KMS-11 (cell line): ENCODE data around the gene STEAP2.
A peak's percentile ranks its signal among the peaks of the same experiment; 100 is the strongest.
"Not testable (repeated sequence)": the region's sequence is repeated elsewhere in the genome, so short reads cannot be mapped to it uniquely, and the experiment has no call there.

Experiments used
- H2AFZ ChIP-seq: fragments of 200-600 bp; sonication (generic); 2 replicates; pipeline ENCODE4 v1.6.1; 2016; ENCODE audit warnings: antibody characterized with exemption, mixed run types, low read depth
- H3K27ac ChIP-seq: fragments of 200-600 bp; sonication (generic); 2 replicates; pipeline ENCODE4 v1.6.1; 2016; ENCODE audit warnings: mild to moderate bottlenecking, mixed run types
- H3K27me3 ChIP-seq: fragments of 200-600 bp; sonication (generic); 2 replicates; pipeline ENCODE4 v1.6.1; 2017; ENCODE audit warnings: mild to moderate bottlenecking, low read depth, mixed run types, moderate library complexity; ENCODE audit not compliant: insufficient read depth
- H3K36me3 ChIP-seq: fragments of 200-600 bp; sonication (generic); 2 replicates; pipeline ENCODE4 v1.6.1; 2017; ENCODE audit warnings: mild to moderate bottlenecking, mixed run types; ENCODE audit not compliant: insufficient read depth
- H3K4me1 ChIP-seq: fragments of 200-600 bp; sonication (generic); 2 replicates; pipeline ENCODE4 v1.6.1; 2016; ENCODE audit warnings: mild to moderate bottlenecking, low read depth, mixed run types; ENCODE audit not compliant: poor library complexity, severe bottlenecking
- H3K4me2 ChIP-seq: fragments of 200-600 bp; sonication (generic); 2 replicates; pipeline ENCODE4 v1.7.0; 2016; ENCODE audit warnings: mild to moderate bottlenecking, mixed run types
- H3K4me3 ChIP-seq: fragments of 200-600 bp; sonication (generic); IDR thresholded peaks from 2 replicates; pipeline ENCODE4 v1.6.1; 2017; ENCODE audit warnings: low read depth, low read length, mixed read lengths; ENCODE audit not compliant: insufficient read depth
- H3K79me2 ChIP-seq: fragments of 200-600 bp; sonication (generic); 2 replicates; pipeline ENCODE4 v1.6.1; 2016; ENCODE audit warnings: low read depth, mixed run types; ENCODE audit not compliant: insufficient read depth
- H3K9ac ChIP-seq: fragments of 200-600 bp; sonication (generic); 2 replicates; pipeline ENCODE4 v1.6.1; 2016; ENCODE audit warnings: mild to moderate bottlenecking, mixed run types
- H4K20me1 ChIP-seq: fragments of 200-600 bp; sonication (generic); 2 replicates; pipeline ENCODE4 v1.6.1; 2016; ENCODE audit warnings: mild to moderate bottlenecking, mixed run types; ENCODE audit not compliant: insufficient read depth
- CTCF ChIP-seq: fragments of 200-600 bp; sonication (generic); conservative IDR thresholded peaks from 2 replicates; pipeline ENCODE4 v1.6.1; 2017; ENCODE audit warnings: low read depth, mild to moderate bottlenecking, antibody characterized with exemption, low read length, moderate library complexity, mixed read lengths

The STEAP2 gene

GRCh38 chr7:90251304-90251635 is 39.7 kb downstream of the STEAP2 start:
- Histone ChIP-seq H4K20me1 (no peaks in the 10 kb centered on the region), H2AFZ (no peak overlapping the region), H3K9ac (no peak overlapping the region), H3K4me3 (no peak overlapping the region), H3K27me3 (no peaks in the 10 kb centered on the region), H3K27ac (no peak overlapping the region), H3K36me3 (no peaks in the 10 kb centered on the region), H3K4me1 (no peaks in the 10 kb centered on the region), H3K79me2 (no peaks in the 10 kb centered on the region), H3K4me2 (no peak overlapping the region)
- no peak for TF ChIP-seq CTCF

DNA sequence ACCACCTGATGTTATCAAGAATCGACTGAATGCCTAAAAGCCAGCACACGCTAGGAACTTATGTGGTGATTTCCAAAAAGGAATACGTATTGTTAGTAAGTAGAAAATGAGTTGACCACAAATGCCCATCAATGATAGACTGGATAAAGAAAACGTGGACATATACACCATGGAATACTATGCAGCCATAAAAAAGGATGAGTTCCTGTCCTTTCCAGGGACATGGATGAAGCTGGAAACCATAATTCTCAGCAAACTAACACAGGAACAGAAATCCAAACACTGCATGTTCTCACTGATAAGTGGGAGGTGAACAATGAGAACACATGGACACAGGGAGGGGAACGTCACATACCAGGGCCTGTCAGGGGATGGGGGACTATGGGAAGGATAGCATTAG is 44.5 kb downstream of the STEAP2 start:
- not testable (repeated sequence) for H3K9ac ChIP-seq, H3K4me1 ChIP-seq, H3K36me3 ChIP-seq, H3K79me2 ChIP-seq, H3K27me3 ChIP-seq, H3K4me2 ChIP-seq, H4K20me1 ChIP-seq, H3K4me3 ChIP-seq, H3K27ac ChIP-seq, H2AFZ ChIP-seq

GRCh38 chr7:90256778-90257177 is 45.2 kb downstream of the STEAP2 start:
- no peak overlapping the region for H3K9ac ChIP-seq
- H4K20me1 ChIP-seq: no peaks in the 10 kb centered on the region
- no peak overlapping the region for H3K4me3 ChIP-seq
- H3K4me2 ChIP-seq: no peak overlapping the region
- H3K36me3 ChIP-seq: no peaks in the 10 kb centered on the region
- no peak overlapping the region for H3K27ac ChIP-seq
- TF ChIP-seq CTCF: no peak
- no peak overlapping the region for H2AFZ ChIP-seq
- no peaks in the 10 kb centered on the region for H3K79me2 ChIP-seq
- H3K27me3 ChIP-seq: no peaks in the 10 kb centered on the region
- no peaks in the 10 kb centered on the region for H3K4me1 ChIP-seq

DNA sequence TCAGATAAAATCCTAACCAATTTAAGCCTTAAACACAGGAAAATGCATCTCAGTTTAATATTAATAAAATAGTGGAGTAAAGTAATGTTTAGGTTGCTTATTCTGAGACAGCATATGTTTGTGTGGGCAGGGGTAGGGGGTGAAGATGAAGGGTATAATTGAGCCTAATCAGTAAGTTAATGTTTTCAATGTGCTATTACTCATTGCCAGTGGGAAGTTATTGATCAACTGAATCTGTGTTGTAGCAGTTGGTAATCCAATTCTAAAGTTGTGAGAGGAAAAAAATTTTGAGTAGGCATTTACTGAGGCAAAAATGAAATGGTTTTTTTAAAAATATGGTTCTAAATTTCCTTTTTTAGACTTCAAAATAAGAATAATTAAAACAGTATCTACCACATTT is 49.9 kb downstream of the STEAP2 start:
- no peak for TF ChIP-seq CTCF
- Histone ChIP-seq H3K9ac (no peak overlapping the region), H4K20me1 (no peaks in the 10 kb centered on the region), H3K4me2 (no peak overlapping the region), H3K4me3 (no peak overlapping the region), H3K79me2 (no peaks in the 10 kb centered on the region), H3K4me1 (no peaks in the 10 kb centered on the region), H3K27me3 (no peaks in the 10 kb centered on the region), H3K36me3 (no peaks in the 10 kb centered on the region), H3K27ac (no peak overlapping the region), H2AFZ (no peak overlapping the region)

DNA sequence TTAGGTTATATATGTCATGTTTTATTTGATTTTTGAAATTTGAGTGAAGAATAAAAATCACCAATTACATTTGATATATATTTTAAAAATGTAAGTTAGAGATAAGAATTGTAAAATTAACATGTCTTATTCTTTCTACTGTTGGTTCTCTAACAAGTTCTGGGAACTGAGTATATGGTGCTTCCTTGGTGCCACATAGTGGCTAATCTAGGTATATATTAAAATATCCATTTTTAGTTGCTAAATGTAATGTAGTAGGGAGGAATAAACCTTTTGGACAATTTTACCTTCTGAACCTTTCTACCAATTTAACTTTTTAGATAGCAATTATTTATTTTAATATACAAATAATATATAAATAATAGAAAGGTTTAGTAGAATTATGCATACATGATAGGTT is 50.9 kb downstream of the STEAP2 start:
- H3K4me2 ChIP-seq: no peak overlapping the region
- no peaks in the 10 kb centered on the region for H3K4me1 ChIP-seq
- peak; percentile 58; the same call in 1 of the 2 replicates for TF ChIP-seq CTCF

More for the DNA sequence above, 50.9 kb downstream of the STEAP2 start:
- no peak overlapping the region for H3K4me3 ChIP-seq
- no peaks in the 10 kb centered on the region for H4K20me1 ChIP-seq
- no peak overlapping the region for H3K9ac ChIP-seq
- H3K27ac ChIP-seq: no peak overlapping the region
- no peaks in the 10 kb centered on the region for H3K79me2 ChIP-seq
- H3K27me3 ChIP-seq: no peaks in the 10 kb centered on the region
- no peak overlapping the region for H2AFZ ChIP-seq
- H3K36me3 ChIP-seq: no peaks in the 10 kb centered on the region
